PC-3 (cell line): ENCODE data around the gene GATA3.

Experiments
- EZH2 ChIP-seq: fragments of 300-600 bp; sonication (generic); IDR thresholded peaks from one replicate; pipeline ENCODE4 v1.6.1; 2017; ENCODE audit warnings: antibody characterized with exemption, mild to moderate bottlenecking, low read length; ENCODE audit not compliant: unreplicated experiment
- EZH2phosphoT487 ChIP-seq: fragments of 300-600 bp; sonication (generic); IDR thresholded peaks from 2 replicates; pipeline ENCODE4 v1.6.1; 2018; ENCODE audit warnings: mild to moderate bottlenecking, antibody characterized with exemption, low read length, borderline replicate concordance
- TF ChIP-seq, protein P1 (sequence below): fragments of 300-600 bp; sonication (generic); conservative IDR thresholded peaks from 2 replicates; pipeline ENCODE4 v1.5.1; 2017; ENCODE audit warnings: antibody characterized with exemption, low read depth, mild to moderate bottlenecking, low read length

DNA sequence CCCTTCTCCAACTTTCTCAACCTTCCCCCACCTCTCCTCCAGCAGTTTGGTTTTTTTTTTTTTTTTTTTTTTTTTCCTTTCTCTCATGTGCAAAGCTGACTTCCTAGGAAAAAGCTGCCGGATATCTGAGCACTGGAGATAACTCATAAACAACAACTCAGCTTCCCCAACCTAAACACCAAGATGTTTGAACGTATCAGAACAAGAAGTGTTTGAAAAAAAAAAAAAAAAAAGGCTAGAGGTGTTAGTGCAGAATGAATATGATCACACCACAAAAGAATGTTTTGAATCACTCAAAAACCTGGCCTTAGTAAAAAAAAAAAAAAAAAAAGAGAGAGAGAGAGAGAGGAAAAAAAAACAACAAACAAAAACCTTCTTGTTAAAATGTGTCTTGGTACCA is 11.2 kb downstream of the GATA3 start:
- TF ChIP-seq, protein P1, sequence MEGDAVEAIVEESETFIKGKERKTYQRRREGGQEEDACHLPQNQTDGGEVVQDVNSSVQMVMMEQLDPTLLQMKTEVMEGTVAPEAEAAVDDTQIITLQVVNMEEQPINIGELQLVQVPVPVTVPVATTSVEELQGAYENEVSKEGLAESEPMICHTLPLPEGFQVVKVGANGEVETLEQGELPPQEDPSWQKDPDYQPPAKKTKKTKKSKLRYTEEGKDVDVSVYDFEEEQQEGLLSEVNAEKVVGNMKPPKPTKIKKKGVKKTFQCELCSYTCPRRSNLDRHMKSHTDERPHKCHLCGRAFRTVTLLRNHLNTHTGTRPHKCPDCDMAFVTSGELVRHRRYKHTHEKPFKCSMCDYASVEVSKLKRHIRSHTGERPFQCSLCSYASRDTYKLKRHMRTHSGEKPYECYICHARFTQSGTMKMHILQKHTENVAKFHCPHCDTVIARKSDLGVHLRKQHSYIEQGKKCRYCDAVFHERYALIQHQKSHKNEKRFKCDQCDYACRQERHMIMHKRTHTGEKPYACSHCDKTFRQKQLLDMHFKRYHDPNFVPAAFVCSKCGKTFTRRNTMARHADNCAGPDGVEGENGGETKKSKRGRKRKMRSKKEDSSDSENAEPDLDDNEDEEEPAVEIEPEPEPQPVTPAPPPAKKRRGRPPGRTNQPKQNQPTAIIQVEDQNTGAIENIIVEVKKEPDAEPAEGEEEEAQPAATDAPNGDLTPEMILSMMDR: no peak
- TF ChIP-seq EZH2phosphoT487 (no peak), EZH2 (no peak)
